ENCODE measurements around the gene NOS2.

DNA sequence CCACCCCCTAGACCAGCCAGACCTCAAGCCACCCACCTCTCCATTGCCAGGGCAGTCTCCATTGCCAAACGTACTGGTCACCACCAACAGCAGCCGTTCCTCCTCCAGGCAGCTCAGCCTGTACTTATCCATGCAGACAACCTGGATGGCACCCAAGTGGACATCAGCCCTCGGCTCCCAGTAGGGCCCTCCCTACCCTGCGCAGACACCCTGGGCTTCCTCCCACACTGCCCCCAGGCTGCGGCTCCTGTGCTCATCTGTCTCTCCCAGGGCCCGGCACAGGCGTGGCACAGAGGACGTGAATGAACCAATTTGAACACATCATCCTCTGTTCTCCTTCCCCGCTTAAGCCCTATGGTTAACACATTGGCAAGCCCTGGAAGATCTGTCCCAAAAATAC is 29.5 kb downstream of the NOS2 start:
- TF ChIP-seq, protein P1, sequence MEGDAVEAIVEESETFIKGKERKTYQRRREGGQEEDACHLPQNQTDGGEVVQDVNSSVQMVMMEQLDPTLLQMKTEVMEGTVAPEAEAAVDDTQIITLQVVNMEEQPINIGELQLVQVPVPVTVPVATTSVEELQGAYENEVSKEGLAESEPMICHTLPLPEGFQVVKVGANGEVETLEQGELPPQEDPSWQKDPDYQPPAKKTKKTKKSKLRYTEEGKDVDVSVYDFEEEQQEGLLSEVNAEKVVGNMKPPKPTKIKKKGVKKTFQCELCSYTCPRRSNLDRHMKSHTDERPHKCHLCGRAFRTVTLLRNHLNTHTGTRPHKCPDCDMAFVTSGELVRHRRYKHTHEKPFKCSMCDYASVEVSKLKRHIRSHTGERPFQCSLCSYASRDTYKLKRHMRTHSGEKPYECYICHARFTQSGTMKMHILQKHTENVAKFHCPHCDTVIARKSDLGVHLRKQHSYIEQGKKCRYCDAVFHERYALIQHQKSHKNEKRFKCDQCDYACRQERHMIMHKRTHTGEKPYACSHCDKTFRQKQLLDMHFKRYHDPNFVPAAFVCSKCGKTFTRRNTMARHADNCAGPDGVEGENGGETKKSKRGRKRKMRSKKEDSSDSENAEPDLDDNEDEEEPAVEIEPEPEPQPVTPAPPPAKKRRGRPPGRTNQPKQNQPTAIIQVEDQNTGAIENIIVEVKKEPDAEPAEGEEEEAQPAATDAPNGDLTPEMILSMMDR (IDR thresholded peaks at IDR 0.05; ENCODE audit: poor library complexity) = no peak
- TF ChIP-seq EZH2 (IDR thresholded peaks at IDR 0.05; ENCODE audit: borderline replicate concordance) = no peak
- TF ChIP-seq EZH2phosphoT487 (IDR thresholded peaks at IDR 0.05; ENCODE audit: low read depth, severe bottlenecking, unreplicated experiment) = no peak

All from hepatocyte (in vitro differentiated cells).